Endothelial cell of umbilical vein (primary cell): Measurements from ENCODE around the gene ATOH1. TPM values are rescaled to one million over a fixed set of nuclear protein-coding genes. Genes with fewer than 3 reads are reported as not detected.

Experiments used
- BruUV-seq: library from RNA; stranded (reverse); fragments of 400-500 nt; replicated peaks from 2 replicates; lab custom pipeline; 2021; lab: Mats Ljungman, UMichigan
- CTCF ChIA-PET: fragments of 300-600, 350-600 bp; sonication (Branson Sonifier 250); formaldehyde crosslinking; loops from one replicate; lab custom pipeline; 2021; ENCODE audit warnings: antibody characterized with exemption, inconsistent platforms; lab: Charles Lee
- POLR2A ChIA-PET: fragments of 300-600, 350-600 bp; sonication (Branson Sonifier 250); formaldehyde crosslinking; loops from one replicate; lab custom pipeline; 2021; ENCODE audit warnings: antibody characterized with exemption, inconsistent platforms; lab: Charles Lee
- DNase-seq: peaks from one replicate; pipeline ENCODE4 v3.0.0-alpha.2; 2011; ENCODE audit warnings: low read depth, low spot score
- FAIRE-seq: peaks from 2 replicates; lab custom pipeline; 2011; peaks lifted over from hg19 to GRCh38; lab: Jason Lieb, UNC
- H2AFZ ChIP-seq: 2 replicates; pipeline ENCODE4 v1.6.0; 2012; ENCODE audit warnings: low read depth, low read length, control low read depth, inconsistent platforms
- H3K27ac ChIP-seq: 2 replicates; pipeline ENCODE4 v1.5.1; 2011; ENCODE audit warnings: low read depth, mild to moderate bottlenecking, control low read depth, low read length, moderate library complexity; ENCODE audit not compliant: insufficient read depth
- H3K27me3 ChIP-seq, 2 experiments: 2 replicates each; pipeline versions ENCODE4 v1.6.0 to v1.6.1; 2011; ENCODE audit warnings: low read length in 2 of 2, mixed read lengths in 1 of 2; ENCODE audit not compliant: control insufficient read depth in 2 of 2, insufficient read depth in 2 of 2
- H3K36me3 ChIP-seq, 2 experiments: 2 replicates in 1 of 2; 3 replicates in 1 of 2; pipeline ENCODE4 v1.5.1; 2011; ENCODE audit warnings: low read length in 2 of 2, mild to moderate bottlenecking in 1 of 2, moderate library complexity in 1 of 2; ENCODE audit not compliant: control insufficient read depth in 2 of 2, insufficient read depth in 2 of 2; ENCODE audit errors: extremely low read depth in 1 of 2
- H3K4me1 ChIP-seq: 3 replicates; pipeline ENCODE4 v1.5.1; 2011; ENCODE audit warnings: mild to moderate bottlenecking, low read length; ENCODE audit not compliant: control insufficient read depth, insufficient read depth; ENCODE audit errors: extremely low read depth
- H3K4me2 ChIP-seq: 2 replicates; pipeline ENCODE4 v1.6.1; 2011; ENCODE audit warnings: low read length, control low read depth, mixed read lengths; ENCODE audit not compliant: insufficient read depth
- H3K4me3 ChIP-seq, 3 experiments: fragments of 200-600 bp in 1 of 3; sonication (generic), shearing (Covaris generic) in 1 of 3; replicated peaks in 1 of 3; 2 replicates each; pipeline ENCODE4 v1.5.1; 2011 to 2016; ENCODE audit warnings: control low read depth in 3 of 3, low read length in 3 of 3, mild to moderate bottlenecking in 2 of 3, inconsistent platforms in 1 of 3, low read depth in 1 of 3, moderate library complexity in 1 of 3; ENCODE audit not compliant: insufficient read depth in 1 of 3
- H3K79me2 ChIP-seq: 2 replicates; pipeline ENCODE4 v1.6.0; 2012; ENCODE audit warnings: low read length, inconsistent platforms; ENCODE audit not compliant: control insufficient read depth, insufficient read depth
- H3K9ac ChIP-seq: replicated peaks from 2 replicates; pipeline ENCODE3; 2011; ENCODE audit warnings: low read length, control low read depth; ENCODE audit not compliant: insufficient read depth; ENCODE audit errors: extremely low read depth
- H3K9me1 ChIP-seq: replicated peaks from 3 replicates; pipeline ENCODE4 v1.6.0; 2011; ENCODE audit warnings: mild to moderate bottlenecking, low read length; ENCODE audit not compliant: control insufficient read depth, insufficient read depth; ENCODE audit errors: extremely low read depth
- H3K9me3 ChIP-seq: replicated peaks from 2 replicates; pipeline ENCODE4 v1.5.1; 2012; ENCODE audit warnings: low read length, inconsistent platforms; ENCODE audit not compliant: control insufficient read depth, insufficient read depth
- H4K20me1 ChIP-seq: replicated peaks from 2 replicates; pipeline ENCODE3; 2011; ENCODE audit warnings: mild to moderate bottlenecking, low read length; ENCODE audit not compliant: control insufficient read depth, insufficient read depth; ENCODE audit errors: extremely low read depth
- CTCF ChIP-seq, 2 donors: IDR thresholded peaks; 1 replicate in 1 of 2; 2 replicates in 1 of 2; pipeline ENCODE4 v1.5.1; 2011; ENCODE audit warnings: low read length in 2 of 2, mild to moderate bottlenecking in 2 of 2, moderate library complexity in 2 of 2, control low read depth in 1 of 2, inconsistent platforms in 1 of 2, low read depth in 1 of 2; ENCODE audit not compliant: insufficient read depth in 1 of 2; ENCODE audit errors: extremely low read depth in 1 of 2
- EZH2 ChIP-seq: IDR thresholded peaks from 2 replicates; pipeline ENCODE4 v1.6.1; 2012; ENCODE audit warnings: borderline replicate concordance, low read depth, mild to moderate bottlenecking, moderate library complexity, low read length, inconsistent platforms; ENCODE audit not compliant: severe bottlenecking
- FOS ChIP-seq: IDR thresholded peaks from 2 replicates; pipeline ENCODE4 v1.6.1; 2011; ENCODE audit warnings: mild to moderate bottlenecking, low read length, moderate library complexity, borderline replicate concordance; ENCODE audit not compliant: insufficient read depth
- GATA2 ChIP-seq: IDR thresholded peaks from 2 replicates; pipeline ENCODE4 v1.7.0; 2011; ENCODE audit warnings: low read depth, mild to moderate bottlenecking, moderate library complexity, mixed read lengths, low read length; ENCODE audit not compliant: insufficient read length, insufficient read depth
- JUN ChIP-seq: IDR thresholded peaks from 2 replicates; pipeline ENCODE4 v1.6.1; 2011; ENCODE audit warnings: borderline replicate concordance, low read depth; ENCODE audit not compliant: insufficient read length, insufficient read depth
- MAX ChIP-seq: IDR thresholded peaks from 2 replicates; pipeline ENCODE4 v1.6.1; 2011; ENCODE audit not compliant: insufficient read depth, insufficient read length
- MYC ChIP-seq: IDR thresholded peaks from one replicate; pipeline ENCODE4 v1.6.1; 2011; ENCODE audit warnings: mild to moderate bottlenecking, low read depth, low read length
- POLR2A ChIP-seq: IDR thresholded peaks from 2 replicates; pipeline ENCODE4 v1.6.1; 2012; ENCODE audit warnings: low read depth, mild to moderate bottlenecking, control low read depth, low read length
- POLR2AphosphoS5 ChIP-seq: IDR thresholded peaks from 2 replicates; pipeline ENCODE4 v1.6.1; 2012; ENCODE audit warnings: low read depth, mild to moderate bottlenecking, control low read depth, low read length, moderate library complexity; ENCODE audit not compliant: insufficient read depth
- dilution Hi-C: fragments of 300-500 bp; cut with MboI; formaldehyde crosslinking; loops from one replicate; pipeline ENCODE4 v1.15.0; 2019; ENCODE audit warnings: low sequenced_read_pairs; ENCODE audit not compliant: extremely low pct_ligation_motif_present
- intact Hi-C: fragments of 100-400 bp; cut with micrococcal nuclease; formaldehyde crosslinking; loops from one replicate; pipeline ENCODE4 v1.10.0; 2022
- polyA plus RNA-seq, 4 experiments: library from polyadenylated mRNA; depleted of rRNA in 3 of 4; stranded (reverse) in 3 of 4; unstranded in 1 of 4; fragments of >200 nt; gene quantifications; 2 replicates each; pipeline versions ENCODE4 v1.2.1 to v1.2.3, GENCODE V29; 2011 to 2012; ENCODE audit warnings: missing spikeins in 1 of 4
- total RNA-seq: library from RNA; stranded (reverse); gene quantifications from 2 replicates; pipeline ENCODE4 v1.2.3, GENCODE V29; 2021

The ATOH1 gene
- total and polyA plus RNA-seq, 2 donors (not counting 3 experiments of a cell fraction or from before 2014, with no cell fraction given): not detected

- no peak overlapping the region for H3K4me3 ChIP-seq
- H3K9ac ChIP-seq: no peak overlapping the region
- CTCF ChIA-PET: no interaction called here
Measured at GRCh38 chr4:93843772-93844171, 15.2 kb downstream of the ATOH1 start.

More at GRCh38 chr4:93843772-93844171, 15.2 kb downstream of the ATOH1 start:
- no peaks in the 10 kb centered on the region for H3K79me2 ChIP-seq
- BruUV-seq: no TSS peak
- no peak overlapping the region for H3K27ac ChIP-seq
- POLR2A ChIA-PET: no interaction called here
- H3K4me2 ChIP-seq: no peak overlapping the region
- TF ChIP-seq POLR2A (no peak), EZH2 (no peak), POLR2AphosphoS5 (no peak), JUN (no peak), CTCF (IDR thresholded peaks at IDR 0.05; ENCODE audit: extremely low read depth in 1 of 2, insufficient read depth in 1 of 2, low read depth in 1 of 2, low read length in 2 of 2) (no peak), MAX (no peak), FOS (no peak), GATA2 (no peak), MYC (no peak)
- no peaks in the 10 kb centered on the region for H3K9me3 ChIP-seq
- H3K27me3 ChIP-seq: no peaks in the 10 kb centered on the region
- H3K36me3 ChIP-seq: no peaks in the 10 kb centered on the region
- FAIRE-seq (no peak), DNase-seq (no peak)
- no peaks in the 10 kb centered on the region for H4K20me1 ChIP-seq
- no peaks in the 10 kb centered on the region for H3K9me1 ChIP-seq
- dilution Hi-C loops (no loop called here), intact Hi-C loops (no loop called here)
- no peak overlapping the region for H2AFZ ChIP-seq
- H3K4me1 ChIP-seq: no peaks in the 10 kb centered on the region
